GM12892 (cell line): ENCODE measurements around the gene UGT2B7.
A peak's percentile ranks its signal among the peaks of the same experiment; 100 is the strongest.

ENCODE experiments used
- DNase-seq: peaks from one replicate; pipeline ENCODE4 v3.0.0; 2011; ENCODE audit not compliant: insufficient read length
- FAIRE-seq: peaks from 2 replicates; lab custom pipeline; 2011; peaks lifted over from hg19 to GRCh38; lab: Jason Lieb, UNC
- POLR2A ChIP-seq: IDR thresholded peaks from 2 replicates; pipeline ENCODE4 v1.6.1; 2011; ENCODE audit warnings: low read depth, low read length, control low read depth
- POLR2AphosphoS5 ChIP-seq: IDR thresholded peaks from 2 replicates; pipeline ENCODE4 v1.6.1; 2011; ENCODE audit warnings: low read depth, low read length, control low read depth
- TAF1 ChIP-seq: IDR thresholded peaks from 2 replicates; pipeline ENCODE4 v1.6.1; 2011; ENCODE audit warnings: low read depth, mild to moderate bottlenecking, control low read depth, low read length, borderline replicate concordance

UGT2B7 gene

GRCh38 chr4:69122476-69122875, 26.2 kb downstream of the UGT2B7 start:
- DNase-seq = no peak
- TF ChIP-seq TAF1 (no peak), POLR2AphosphoS5 (no peak), POLR2A (no peak)
- no peak for FAIRE-seq

GRCh38 chr4:69124941-69125340, 28.7 kb downstream of the UGT2B7 start:
- DNase-seq = no peak
- TF ChIP-seq POLR2AphosphoS5 (no peak), POLR2A (no peak), TAF1 (no peak)
- no peak for FAIRE-seq

GRCh38 chr4:69126024-69126423, 29.8 kb downstream of the UGT2B7 start:
- FAIRE-seq (no peak), DNase-seq (no peak)
- TF ChIP-seq POLR2AphosphoS5 (no peak), POLR2A (no peak), TAF1 (no peak)

- FAIRE-seq = no peak
Measured at GRCh38 chr4:69133993-69134392, 37.7 kb downstream of the UGT2B7 start.

DNA sequence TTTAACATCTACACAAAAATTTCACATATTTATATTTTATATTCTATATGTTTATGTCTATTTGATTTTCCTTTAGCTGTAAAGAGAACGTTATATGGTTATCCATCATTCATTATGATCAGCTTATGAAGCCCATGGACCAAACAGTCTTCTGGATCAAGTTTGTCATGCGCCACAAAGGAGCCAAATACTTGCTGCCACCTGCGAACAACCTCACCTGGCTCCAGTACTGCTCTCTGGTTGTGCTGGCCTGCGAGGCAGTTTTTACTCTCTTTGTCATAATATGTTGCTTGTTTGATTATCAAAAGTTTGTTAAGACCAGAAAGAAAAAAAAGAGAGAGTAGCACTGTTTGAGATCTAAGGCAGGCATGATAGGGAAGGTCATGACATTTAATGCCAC, 38.2 kb downstream of the UGT2B7 start:
- no peak for TF ChIP-seq TAF1
- no peak for TF ChIP-seq POLR2AphosphoS5
- TF ChIP-seq POLR2A = no peak
- no peak for FAIRE-seq
- DNase-seq = no peak

More at GRCh38 chr4:69133993-69134392, 37.7 kb downstream of the UGT2B7 start:
- no peak for DNase-seq
- TF ChIP-seq POLR2AphosphoS5 = no peak
- no peak for TF ChIP-seq POLR2A
- TF ChIP-seq TAF1 = no peak

GRCh38 chr4:69141320-69141719, 45.0 kb downstream of the UGT2B7 start:
- TF ChIP-seq POLR2AphosphoS5 = no peak
- no peak for TF ChIP-seq POLR2A
- no peak for TF ChIP-seq TAF1
- DNase-seq (no peak), FAIRE-seq (no peak)

DNA sequence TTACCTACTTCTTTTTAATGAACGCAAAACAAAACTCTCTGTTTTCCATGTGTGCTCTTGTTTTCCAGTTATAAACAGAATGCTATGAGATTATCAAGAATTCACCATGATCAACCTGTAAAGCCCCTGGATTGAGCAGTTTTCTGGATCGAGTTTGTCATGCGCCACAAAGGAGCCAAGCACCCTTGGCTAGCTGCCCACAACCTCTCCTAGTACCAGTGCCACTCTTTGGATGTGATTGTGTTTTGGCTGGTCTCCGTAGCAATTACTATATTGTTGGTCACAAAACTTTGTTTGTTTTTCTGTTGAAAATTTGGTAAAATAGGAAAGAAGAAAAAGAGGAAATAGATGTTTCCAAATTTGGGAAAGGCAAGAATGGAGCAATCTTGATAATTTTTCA, 51.1 kb downstream of the UGT2B7 start:
- no peak for FAIRE-seq
- no peak for DNase-seq
- no peak for TF ChIP-seq TAF1
- no peak for TF ChIP-seq POLR2AphosphoS5
- TF ChIP-seq POLR2A = no peak

GRCh38 chr4:69154021-69154420, 57.7 kb downstream of the UGT2B7 start:
- DNase-seq (no peak), FAIRE-seq (no peak)
- TF ChIP-seq POLR2AphosphoS5 = no peak

- TF ChIP-seq POLR2AphosphoS5 (no peak), TAF1 (no peak), POLR2A (no peak)
Measured at GRCh38 chr4:69156913-69157312, 60.6 kb downstream of the UGT2B7 start.

More at GRCh38 chr4:69156913-69157312, 60.6 kb downstream of the UGT2B7 start:
- FAIRE-seq = peak; percentile 17
- DNase-seq = no peak
